AG04449 (cell line): Measurements from ENCODE around the gene CNPY2.

Experiments used
- CTCF ChIA-PET: fragments of 350-600 bp; formaldehyde crosslinking; extraction: SDS; loops from one replicate; lab custom pipeline; 2021; ENCODE audit warnings: antibody characterized with exemption; lab: Yijun Ruan, JAX
- POLR2A ChIA-PET: fragments of 400-600, 350-600 bp; formaldehyde crosslinking; extraction: SDS; loops from one replicate; lab custom pipeline; 2020; ENCODE audit warnings: antibody characterized with exemption, inconsistent platforms; lab: Yijun Ruan, JAX
- DNase-seq: peaks from one replicate; pipeline ENCODE4 v3.0.0-alpha.2; 2010; ENCODE audit warnings: low read depth, low spot score
- H3K4me3 ChIP-seq: 2 replicates; pipeline ENCODE4 v1.5.1; 2011; ENCODE audit warnings: low read depth, mild to moderate bottlenecking, control low read depth, low read length
- TF ChIP-seq, protein P1 (sequence below): IDR thresholded peaks from one replicate; pipeline ENCODE4 v1.5.1; 2011; ENCODE audit warnings: mild to moderate bottlenecking, moderate library complexity, low read length, control low read depth, inconsistent platforms; ENCODE audit not compliant: insufficient read depth; ENCODE audit errors: missing control alignments

CNPY2 gene

DNA sequence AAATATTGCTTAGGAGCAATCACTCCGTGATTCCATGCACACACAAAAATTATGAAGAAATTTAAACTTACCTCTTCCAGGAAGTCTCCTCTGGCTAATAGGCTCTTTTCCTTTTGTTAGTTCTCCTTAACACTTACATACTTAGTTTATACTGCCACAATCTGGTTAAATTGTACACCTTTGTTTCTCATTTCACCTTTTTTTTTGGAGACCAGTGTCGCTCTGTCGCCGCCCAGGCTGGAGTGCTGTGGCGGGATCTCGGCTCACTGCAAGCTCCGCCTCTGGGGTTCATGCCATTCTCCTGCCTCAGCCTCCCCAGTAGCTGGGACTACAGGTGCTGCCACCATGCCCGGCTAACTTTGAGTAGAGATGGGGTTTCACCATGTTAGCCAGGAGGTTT is 55.4 kb downstream of the CNPY2 start:
- POLR2A ChIA-PET, result no interaction called here

More for the DNA sequence above, 55.4 kb downstream of the CNPY2 start:
- no peak overlapping the region for H3K4me3 ChIP-seq
- CTCF ChIA-PET, result interaction anchor here (0.9 to 9.8 kb wide), 5 partner anchors 10 to 203 kb away, joined by 3 to 87 read pairs (median 26); partner anchors contain the start of genes COQ10A and SMARCC2
- TF ChIP-seq, protein P1, sequence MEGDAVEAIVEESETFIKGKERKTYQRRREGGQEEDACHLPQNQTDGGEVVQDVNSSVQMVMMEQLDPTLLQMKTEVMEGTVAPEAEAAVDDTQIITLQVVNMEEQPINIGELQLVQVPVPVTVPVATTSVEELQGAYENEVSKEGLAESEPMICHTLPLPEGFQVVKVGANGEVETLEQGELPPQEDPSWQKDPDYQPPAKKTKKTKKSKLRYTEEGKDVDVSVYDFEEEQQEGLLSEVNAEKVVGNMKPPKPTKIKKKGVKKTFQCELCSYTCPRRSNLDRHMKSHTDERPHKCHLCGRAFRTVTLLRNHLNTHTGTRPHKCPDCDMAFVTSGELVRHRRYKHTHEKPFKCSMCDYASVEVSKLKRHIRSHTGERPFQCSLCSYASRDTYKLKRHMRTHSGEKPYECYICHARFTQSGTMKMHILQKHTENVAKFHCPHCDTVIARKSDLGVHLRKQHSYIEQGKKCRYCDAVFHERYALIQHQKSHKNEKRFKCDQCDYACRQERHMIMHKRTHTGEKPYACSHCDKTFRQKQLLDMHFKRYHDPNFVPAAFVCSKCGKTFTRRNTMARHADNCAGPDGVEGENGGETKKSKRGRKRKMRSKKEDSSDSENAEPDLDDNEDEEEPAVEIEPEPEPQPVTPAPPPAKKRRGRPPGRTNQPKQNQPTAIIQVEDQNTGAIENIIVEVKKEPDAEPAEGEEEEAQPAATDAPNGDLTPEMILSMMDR, result no peak
- DNase-seq, result no peak
